ENCODE results near the gene A1BG.
"Not testable (repeated sequence)": the region's sequence is repeated elsewhere in the genome, so short reads cannot be mapped to it uniquely, and the experiment has no call there.

The A1BG gene

DNA sequence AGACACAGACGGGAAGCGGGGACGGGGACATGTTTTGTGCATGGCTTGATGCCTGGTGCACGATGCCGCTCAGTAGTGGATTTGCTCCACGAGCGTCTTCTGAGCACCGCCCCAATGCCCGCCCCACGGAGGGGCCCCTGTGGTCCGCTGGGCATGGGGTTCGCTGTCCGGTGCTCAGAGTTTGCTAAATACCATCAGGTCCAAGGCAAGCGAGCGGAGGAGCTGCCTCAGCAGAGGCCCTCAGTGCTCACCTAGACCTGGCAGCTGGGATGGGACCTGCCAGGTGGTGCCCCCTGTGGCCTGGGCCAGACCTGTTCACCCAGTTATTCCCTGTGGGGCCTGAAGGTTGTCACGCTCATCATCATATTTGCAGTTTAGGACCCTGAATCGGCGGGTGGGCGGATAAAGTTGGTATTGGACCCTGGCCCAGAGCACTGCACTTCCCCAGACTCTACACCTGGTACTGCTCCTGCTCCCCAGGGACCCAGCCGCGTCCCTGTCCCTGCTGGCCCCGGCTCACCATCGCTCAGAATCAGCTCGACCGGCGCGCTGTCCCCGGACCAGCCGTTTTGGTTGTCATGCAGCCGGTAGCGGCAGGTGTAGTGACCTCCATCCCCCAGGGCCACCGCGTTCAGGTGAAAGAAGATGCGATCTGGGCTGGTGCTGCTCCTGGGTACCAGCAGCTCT lies 2.3 kb downstream of the A1BG start:
- no peak overlapping the region for H2BK15ac ChIP-seq (ENCODE audit: low read length)
- no peak overlapping the region for H3K9ac ChIP-seq (ENCODE audit: low read depth, low read length, poor library complexity)
- H3K4ac ChIP-seq (ENCODE audit: low read length): no peak overlapping the region
- no peak overlapping the region for H2BK120ac ChIP-seq (ENCODE audit: low read depth, low read length)
- no peak overlapping the region for H3K4me2 ChIP-seq (ENCODE audit: insufficient read depth, low read length, poor library complexity, severe bottlenecking)
- no peak overlapping the region for H3K14ac ChIP-seq (ENCODE audit: low read length)
- no peak overlapping the region for H4K8ac ChIP-seq (ENCODE audit: low read depth, low read length)
- H2AFZ ChIP-seq (ENCODE audit: low read length): no peak overlapping the region
- peak overlapping the region; percentile 56 for H2AK5ac ChIP-seq (ENCODE audit: low read depth, low read length)
- H3K36me3 ChIP-seq (replicated peaks in 1 of 2; ENCODE audit: control insufficient read depth in 2 of 2, insufficient read depth in 2 of 2, low read length in 2 of 2): peaks cover 4 to 22% of the 10 kb centered on the region in 2 donors
- no peaks in the 10 kb centered on the region for H3K9me3 ChIP-seq (replicated peaks in 1 of 2; ENCODE audit: control insufficient read depth in 2 of 2, insufficient read depth in 1 of 2, low read depth in 1 of 2, low read length in 2 of 2)
- peaks cover 0 to 3% of the 10 kb centered on the region in 2 donors for H3K4me1 ChIP-seq (ENCODE audit: control insufficient read depth in 2 of 2, insufficient read depth in 1 of 2, low read depth in 1 of 2, low read length in 2 of 2)
- no peak overlapping the region for H3K18ac ChIP-seq (ENCODE audit: low read length)
- no peak overlapping the region for H4K91ac ChIP-seq (ENCODE audit: low read depth, low read length, poor library complexity)
- H2BK5ac ChIP-seq (ENCODE audit: low read length): no peak overlapping the region
- peaks cover 4 to 10% (median 9%) of the 10 kb centered on the region in 3 experiments for H3K27me3 ChIP-seq (ENCODE audit: control insufficient read depth in 3 of 3, insufficient read depth in 3 of 3, low read depth in 1 of 3, low read length in 3 of 3)
- no peak for DNase-seq (ENCODE audit: low spot score)
- no peak overlapping the region for H2BK12ac ChIP-seq (ENCODE audit: low read length)
- H3K27ac ChIP-seq (replicated peaks; ENCODE audit: low read length): no peak overlapping the region
- peaks cover 3% of the 10 kb centered on the region for H3K79me1 ChIP-seq (ENCODE audit: low read depth, low read length)
- H3K4me3 ChIP-seq (ENCODE audit: low read length in 2 of 2): no peak overlapping the region
- no CpG with 5 or more reads among the region's 34 CpGs for WGBS, 2 donors (ENCODE audit: extremely low coverage in 2 of 2, insufficient read length in 2 of 2, insufficient replicate concordance in 1 of 2)
- no peak overlapping the region for H3K23ac ChIP-seq (ENCODE audit: low read depth, low read length, poor library complexity)

- Histone ChIP-seq H3K14ac (ENCODE audit: low read length) (no peak overlapping the region), H2BK5ac (ENCODE audit: low read length) (no peak overlapping the region), H3K18ac (ENCODE audit: low read length) (no peak overlapping the region), H2BK15ac (ENCODE audit: low read length) (no peak overlapping the region), H3K79me1 (ENCODE audit: low read depth, low read length) (peaks cover 3% of the 10 kb centered on the region), H3K27me3 (ENCODE audit: control insufficient read depth in 3 of 3, insufficient read depth in 3 of 3, low read depth in 1 of 3, low read length in 3 of 3) (peaks cover 4 to 12% (median 10%) of the 10 kb centered on the region in 3 experiments), H3K9ac (ENCODE audit: low read depth, low read length, poor library complexity) (no peak overlapping the region), H3K4ac (ENCODE audit: low read length) (no peak overlapping the region), H4K8ac (ENCODE audit: low read depth, low read length) (no peak overlapping the region), H2AFZ (ENCODE audit: low read length) (no peak overlapping the region), H2AK5ac (ENCODE audit: low read depth, low read length) (no peak overlapping the region), H2BK120ac (ENCODE audit: low read depth, low read length) (no peak overlapping the region), H3K9me3 (replicated peaks in 1 of 2; ENCODE audit: control insufficient read depth in 2 of 2, insufficient read depth in 1 of 2, low read depth in 1 of 2, low read length in 2 of 2) (no peaks in the 10 kb centered on the region), H3K4me3 (ENCODE audit: low read length in 2 of 2) (no peak overlapping the region), H4K91ac (ENCODE audit: low read depth, low read length, poor library complexity) (no peak overlapping the region), H3K4me1 (ENCODE audit: control insufficient read depth in 2 of 2, insufficient read depth in 1 of 2, low read depth in 1 of 2, low read length in 2 of 2) (peaks cover 0 to 3% of the 10 kb centered on the region in 2 donors), H2BK12ac (ENCODE audit: low read length) (no peak overlapping the region), H3K23ac (ENCODE audit: low read depth, low read length, poor library complexity) (no peak overlapping the region), H3K4me2 (ENCODE audit: insufficient read depth, low read length, poor library complexity, severe bottlenecking) (no peak overlapping the region), H3K36me3 (replicated peaks in 1 of 2; ENCODE audit: control insufficient read depth in 2 of 2, insufficient read depth in 2 of 2, low read length in 2 of 2) (peaks cover 2 to 15% of the 10 kb centered on the region in 2 donors), H3K27ac (replicated peaks; ENCODE audit: low read length) (no peak overlapping the region)
- WGBS, 2 donors (ENCODE audit: extremely low coverage in 2 of 2, insufficient read length in 2 of 2, insufficient replicate concordance in 1 of 2): no CpG with 5 or more reads among the region's 84 CpGs
- DNase-seq (ENCODE audit: low spot score): no peak
These were observed 3.1 kb downstream of the A1BG start for GRCh38 chr19:58350001-58350861.

- DNase-seq (ENCODE audit: low spot score): no peak
- H3K23ac ChIP-seq (ENCODE audit: low read depth, low read length, poor library complexity): no peak overlapping the region
- no peak overlapping the region for H3K4me2 ChIP-seq (ENCODE audit: insufficient read depth, low read length, poor library complexity, severe bottlenecking)
- no peak overlapping the region for H2AK5ac ChIP-seq (ENCODE audit: low read depth, low read length)
- H4K8ac ChIP-seq (ENCODE audit: low read depth, low read length): no peak overlapping the region
- H3K27ac ChIP-seq (replicated peaks; ENCODE audit: low read length): no peak overlapping the region
- no CpG with 5 or more reads among the region's 8 CpGs for WGBS, 2 donors (ENCODE audit: extremely low coverage in 2 of 2, insufficient read length in 2 of 2, insufficient replicate concordance in 1 of 2)
- H3K18ac ChIP-seq (ENCODE audit: low read length): no peak overlapping the region
- no peak overlapping the region for H3K4ac ChIP-seq (ENCODE audit: low read length)
- no peak overlapping the region for H3K4me3 ChIP-seq (ENCODE audit: low read length in 2 of 2)
- peaks cover 0 to 3% of the 10 kb centered on the region in 2 donors for H3K4me1 ChIP-seq (ENCODE audit: control insufficient read depth in 2 of 2, insufficient read depth in 1 of 2, low read depth in 1 of 2, low read length in 2 of 2)
- H2BK120ac ChIP-seq (ENCODE audit: low read depth, low read length): no peak overlapping the region
- peaks cover 2 to 10% of the 10 kb centered on the region in 2 donors for H3K36me3 ChIP-seq (replicated peaks in 1 of 2; ENCODE audit: control insufficient read depth in 2 of 2, insufficient read depth in 2 of 2, low read length in 2 of 2)
- H2AFZ ChIP-seq (ENCODE audit: low read length): no peak overlapping the region
- H3K27me3 ChIP-seq (ENCODE audit: control insufficient read depth in 3 of 3, insufficient read depth in 3 of 3, low read depth in 1 of 3, low read length in 3 of 3): peaks cover 4 to 12% (median 10%) of the 10 kb centered on the region in 3 experiments
- H2BK15ac ChIP-seq (ENCODE audit: low read length): no peak overlapping the region
- peaks cover 3% of the 10 kb centered on the region for H3K79me1 ChIP-seq (ENCODE audit: low read depth, low read length)
- H3K9me3 ChIP-seq (replicated peaks in 1 of 2; ENCODE audit: control insufficient read depth in 2 of 2, insufficient read depth in 1 of 2, low read depth in 1 of 2, low read length in 2 of 2): no peaks in the 10 kb centered on the region
- H3K9ac ChIP-seq (ENCODE audit: low read depth, low read length, poor library complexity): no peak overlapping the region
- no peak overlapping the region for H2BK5ac ChIP-seq (ENCODE audit: low read length)
- H4K91ac ChIP-seq (ENCODE audit: low read depth, low read length, poor library complexity): no peak overlapping the region
- H2BK12ac ChIP-seq (ENCODE audit: low read length): no peak overlapping the region
- H3K14ac ChIP-seq (ENCODE audit: low read length): no peak overlapping the region
These were observed 3.7 kb downstream of the A1BG start for GRCh38 chr19:58349590-58349989.

DNA sequence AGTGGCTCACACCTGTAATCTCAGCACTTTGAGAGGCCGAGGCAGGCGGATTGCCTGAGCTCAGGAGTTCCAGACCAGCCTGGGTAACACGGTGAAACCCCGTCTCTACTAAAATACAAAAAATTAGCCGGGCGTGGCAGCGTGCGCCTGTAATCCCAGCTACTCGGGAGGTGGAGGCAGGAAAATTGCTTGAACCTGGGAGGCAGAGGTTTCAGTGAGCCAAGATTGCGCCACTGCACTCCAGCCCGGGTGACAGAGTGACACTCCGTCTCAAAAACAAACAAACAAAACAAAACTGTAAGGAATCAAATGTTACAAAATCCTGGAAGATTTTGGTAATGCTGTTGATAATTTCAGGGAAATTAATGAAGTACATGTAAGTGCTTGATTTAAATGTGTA lies 5.2 kb downstream of the A1BG start:
- not testable (repeated sequence) for H3K9ac ChIP-seq (ENCODE audit: low read depth, low read length, poor library complexity); H2BK15ac ChIP-seq (ENCODE audit: low read length); H2AK5ac ChIP-seq (ENCODE audit: low read depth, low read length); H3K18ac ChIP-seq (ENCODE audit: low read length); H3K14ac ChIP-seq (ENCODE audit: low read length); H2BK12ac ChIP-seq (ENCODE audit: low read length); H2BK120ac ChIP-seq (ENCODE audit: low read depth, low read length); H3K79me1 ChIP-seq (ENCODE audit: low read depth, low read length); H3K4ac ChIP-seq (ENCODE audit: low read length); H4K91ac ChIP-seq (ENCODE audit: low read depth, low read length, poor library complexity); H4K8ac ChIP-seq (ENCODE audit: low read depth, low read length); H2BK5ac ChIP-seq (ENCODE audit: low read length); H3K23ac ChIP-seq (ENCODE audit: low read depth, low read length, poor library complexity); H3K27ac ChIP-seq (replicated peaks; ENCODE audit: low read length); H3K9me3 ChIP-seq (replicated peaks in 1 of 2; ENCODE audit: control insufficient read depth in 2 of 2, insufficient read depth in 1 of 2, low read depth in 1 of 2, low read length in 2 of 2); DNase-seq (ENCODE audit: low spot score); H3K36me3 ChIP-seq (replicated peaks in 1 of 2; ENCODE audit: control insufficient read depth in 2 of 2, insufficient read depth in 2 of 2, low read length in 2 of 2); H3K4me1 ChIP-seq (ENCODE audit: control insufficient read depth in 2 of 2, insufficient read depth in 1 of 2, low read depth in 1 of 2, low read length in 2 of 2)
- Histone ChIP-seq H2AFZ (ENCODE audit: low read length) (peak overlapping the region; percentile 100), H3K4me2 (ENCODE audit: insufficient read depth, low read length, poor library complexity, severe bottlenecking) (peak overlapping the region; percentile 96), H3K27me3 (ENCODE audit: control insufficient read depth in 3 of 3, insufficient read depth in 3 of 3, low read depth in 1 of 3, low read length in 3 of 3) (peaks cover 4 to 12% (median 10%) of the 10 kb centered on the region in 3 experiments), H3K4me3 (ENCODE audit: low read length in 2 of 2) (peak overlapping the region; percentile 53 to 97)
- no CpG with 5 or more reads among the region's 12 CpGs for WGBS, 2 donors (ENCODE audit: extremely low coverage in 2 of 2, insufficient read length in 2 of 2, insufficient replicate concordance in 1 of 2)
